Measurements from ENCODE around the gene TRIM22.
"Not testable (repeated sequence)": the region's sequence is repeated elsewhere in the genome, so short reads cannot be mapped to it uniquely, and the experiment has no call there.

TRIM22 gene

GRCh38 chr11:5689551-5689983 is at the start of gene TRIM22:
Gene TRIM22 (plus strand): TSS chr11:5689790. CDS start chr11:5696233, 6,443 bp downstream.
- peaks cover 16 to 22% of the 10 kb centered on the region in 2 donors for H3K4me1 ChIP-seq (ENCODE audit: control insufficient read depth in 1 of 2, insufficient read depth in 2 of 2, low read length in 2 of 2)
- no peaks in the 10 kb centered on the region for H3K27me3 ChIP-seq (ENCODE audit: control insufficient read depth in 1 of 2, insufficient read depth in 2 of 2, low read length in 2 of 2)
- peak within 1 kb of the TSS; percentile 89 for H3K27ac ChIP-seq (ENCODE audit: low read depth, low read length)
- H3K9me3 ChIP-seq (ENCODE audit: control insufficient read depth in 1 of 2, low read length in 2 of 2), result no peaks in the 10 kb centered on the region
- H3K9ac ChIP-seq (ENCODE audit: low read depth in 1 of 2, low read length in 2 of 2), result peak within 1 kb of the TSS; percentile 53 to 90
- no peaks in the 10 kb centered on the region for H3K36me3 ChIP-seq (ENCODE audit: control insufficient read depth in 1 of 2, insufficient read depth in 2 of 2, low read length in 2 of 2)
- H3K4me3 ChIP-seq (ENCODE audit: low read depth in 1 of 2, low read length in 2 of 2), result peak within 1 kb of the TSS; percentile 75 to 87

GRCh38 chr11:5639953-5640352 is 49.6 kb upstream of the TRIM22 start:
- no peak overlapping the region for H3K4me3 ChIP-seq (ENCODE audit: low read depth in 1 of 2, low read length in 2 of 2)
- peaks cover 19 to 28% of the 10 kb centered on the region in 2 donors for H3K36me3 ChIP-seq (ENCODE audit: control insufficient read depth in 1 of 2, insufficient read depth in 2 of 2, low read length in 2 of 2)
- no peaks in the 10 kb centered on the region for H3K9me3 ChIP-seq (ENCODE audit: control insufficient read depth in 1 of 2, low read length in 2 of 2)
- no peak overlapping the region for H3K27ac ChIP-seq (ENCODE audit: low read depth, low read length)
- H3K4me1 ChIP-seq (ENCODE audit: control insufficient read depth in 1 of 2, insufficient read depth in 2 of 2, low read length in 2 of 2), result no peaks in the 10 kb centered on the region
- no peak overlapping the region for H3K9ac ChIP-seq (ENCODE audit: low read depth in 1 of 2, low read length in 2 of 2)
- no peaks in the 10 kb centered on the region for H3K27me3 ChIP-seq (ENCODE audit: control insufficient read depth in 1 of 2, insufficient read depth in 2 of 2, low read length in 2 of 2)

GRCh38 chr11:5643585-5643984 is 46.0 kb upstream of the TRIM22 start:
- Histone ChIP-seq H3K27me3 (ENCODE audit: control insufficient read depth in 1 of 2, insufficient read depth in 2 of 2, low read length in 2 of 2) (no peaks in the 10 kb centered on the region), H3K27ac (ENCODE audit: low read depth, low read length) (no peak overlapping the region), H3K9me3 (ENCODE audit: control insufficient read depth in 1 of 2, low read length in 2 of 2) (no peaks in the 10 kb centered on the region), H3K4me1 (ENCODE audit: control insufficient read depth in 1 of 2, insufficient read depth in 2 of 2, low read length in 2 of 2) (no peaks in the 10 kb centered on the region), H3K4me3 (ENCODE audit: low read depth in 1 of 2, low read length in 2 of 2) (no peak overlapping the region), H3K9ac (ENCODE audit: low read depth in 1 of 2, low read length in 2 of 2) (no peak overlapping the region), H3K36me3 (ENCODE audit: control insufficient read depth in 1 of 2, insufficient read depth in 2 of 2, low read length in 2 of 2) (peaks cover 16 to 19% of the 10 kb centered on the region in 2 donors)

GRCh38 chr11:5646139-5646538 is 43.5 kb upstream of the TRIM22 start:
- Histone ChIP-seq H3K36me3 (ENCODE audit: control insufficient read depth in 1 of 2, insufficient read depth in 2 of 2, low read length in 2 of 2) (peaks cover 14 to 16% of the 10 kb centered on the region in 2 donors), H3K9ac (ENCODE audit: low read depth in 1 of 2, low read length in 2 of 2) (no peak overlapping the region), H3K4me1 (ENCODE audit: control insufficient read depth in 1 of 2, insufficient read depth in 2 of 2, low read length in 2 of 2) (no peaks in the 10 kb centered on the region), H3K27ac (ENCODE audit: low read depth, low read length) (no peak overlapping the region), H3K9me3 (ENCODE audit: control insufficient read depth in 1 of 2, low read length in 2 of 2) (no peaks in the 10 kb centered on the region), H3K27me3 (ENCODE audit: control insufficient read depth in 1 of 2, insufficient read depth in 2 of 2, low read length in 2 of 2) (no peaks in the 10 kb centered on the region), H3K4me3 (ENCODE audit: low read depth in 1 of 2, low read length in 2 of 2) (no peak overlapping the region)

- Histone ChIP-seq H3K27ac (ENCODE audit: low read depth, low read length) (no peak overlapping the region), H3K27me3 (ENCODE audit: control insufficient read depth in 1 of 2, insufficient read depth in 2 of 2, low read length in 2 of 2) (no peaks in the 10 kb centered on the region), H3K4me3 (ENCODE audit: low read depth in 1 of 2, low read length in 2 of 2) (no peak overlapping the region), H3K36me3 (ENCODE audit: control insufficient read depth in 1 of 2, insufficient read depth in 2 of 2, low read length in 2 of 2) (no peaks in the 10 kb centered on the region), H3K9me3 (ENCODE audit: control insufficient read depth in 1 of 2, low read length in 2 of 2) (peaks cover 0 to 3% of the 10 kb centered on the region in 2 donors), H3K9ac (ENCODE audit: low read depth in 1 of 2, low read length in 2 of 2) (no peak overlapping the region), H3K4me1 (ENCODE audit: control insufficient read depth in 1 of 2, insufficient read depth in 2 of 2, low read length in 2 of 2) (no peaks in the 10 kb centered on the region)
Observed at GRCh38 chr11:5655474-5655873, 34.1 kb upstream of the TRIM22 start.

GRCh38 chr11:5656956-5657355 is 32.6 kb upstream of the TRIM22 start:
- H3K4me1 ChIP-seq (ENCODE audit: control insufficient read depth in 1 of 2, insufficient read depth in 2 of 2, low read length in 2 of 2); H3K36me3 ChIP-seq (ENCODE audit: control insufficient read depth in 1 of 2, insufficient read depth in 2 of 2, low read length in 2 of 2); H3K27ac ChIP-seq (ENCODE audit: low read depth, low read length); H3K27me3 ChIP-seq (ENCODE audit: control insufficient read depth in 1 of 2, insufficient read depth in 2 of 2, low read length in 2 of 2); H3K9ac ChIP-seq (ENCODE audit: low read depth in 1 of 2, low read length in 2 of 2); H3K4me3 ChIP-seq (ENCODE audit: low read depth in 1 of 2, low read length in 2 of 2); H3K9me3 ChIP-seq (ENCODE audit: control insufficient read depth in 1 of 2, low read length in 2 of 2): not testable (repeated sequence)

GRCh38 chr11:5658318-5658717 is 31.3 kb upstream of the TRIM22 start:
- H3K4me3 ChIP-seq (ENCODE audit: low read depth in 1 of 2, low read length in 2 of 2), result no peak overlapping the region
- H3K9me3 ChIP-seq (ENCODE audit: control insufficient read depth in 1 of 2, low read length in 2 of 2), result no peaks in the 10 kb centered on the region
- no peaks in the 10 kb centered on the region for H3K4me1 ChIP-seq (ENCODE audit: control insufficient read depth in 1 of 2, insufficient read depth in 2 of 2, low read length in 2 of 2)
- no peak overlapping the region for H3K27ac ChIP-seq (ENCODE audit: low read depth, low read length)
- no peaks in the 10 kb centered on the region for H3K27me3 ChIP-seq (ENCODE audit: control insufficient read depth in 1 of 2, insufficient read depth in 2 of 2, low read length in 2 of 2)
- H3K36me3 ChIP-seq (ENCODE audit: control insufficient read depth in 1 of 2, insufficient read depth in 2 of 2, low read length in 2 of 2), result peaks cover 0 to 4% of the 10 kb centered on the region in 2 donors
- H3K9ac ChIP-seq (ENCODE audit: low read depth in 1 of 2, low read length in 2 of 2), result no peak overlapping the region

- Histone ChIP-seq H3K9ac (ENCODE audit: low read depth in 1 of 2, low read length in 2 of 2) (no peak overlapping the region), H3K27me3 (ENCODE audit: control insufficient read depth in 1 of 2, insufficient read depth in 2 of 2, low read length in 2 of 2) (no peaks in the 10 kb centered on the region), H3K36me3 (ENCODE audit: control insufficient read depth in 1 of 2, insufficient read depth in 2 of 2, low read length in 2 of 2) (peaks cover 4 to 36% of the 10 kb centered on the region in 2 donors), H3K4me1 (ENCODE audit: control insufficient read depth in 1 of 2, insufficient read depth in 2 of 2, low read length in 2 of 2) (no peaks in the 10 kb centered on the region), H3K27ac (ENCODE audit: low read depth, low read length) (no peak overlapping the region), H3K9me3 (ENCODE audit: control insufficient read depth in 1 of 2, low read length in 2 of 2) (no peaks in the 10 kb centered on the region), H3K4me3 (ENCODE audit: low read depth in 1 of 2, low read length in 2 of 2) (no peak overlapping the region)
Observed at GRCh38 chr11:5663511-5663910, 26.1 kb upstream of the TRIM22 start.

GRCh38 chr11:5665051-5665570 is 24.5 kb upstream of the TRIM22 start:
- Histone ChIP-seq H3K27ac (ENCODE audit: low read depth, low read length) (no peak overlapping the region), H3K4me3 (ENCODE audit: low read depth in 1 of 2, low read length in 2 of 2) (no peak overlapping the region), H3K27me3 (ENCODE audit: control insufficient read depth in 1 of 2, insufficient read depth in 2 of 2, low read length in 2 of 2) (no peaks in the 10 kb centered on the region), H3K9ac (ENCODE audit: low read depth in 1 of 2, low read length in 2 of 2) (no peak overlapping the region), H3K9me3 (ENCODE audit: control insufficient read depth in 1 of 2, low read length in 2 of 2) (no peaks in the 10 kb centered on the region), H3K36me3 (ENCODE audit: control insufficient read depth in 1 of 2, insufficient read depth in 2 of 2, low read length in 2 of 2) (peaks cover 4 to 46% of the 10 kb centered on the region in 2 donors), H3K4me1 (ENCODE audit: control insufficient read depth in 1 of 2, insufficient read depth in 2 of 2, low read length in 2 of 2) (no peaks in the 10 kb centered on the region)

- no peaks in the 10 kb centered on the region for H3K27me3 ChIP-seq (ENCODE audit: control insufficient read depth in 1 of 2, insufficient read depth in 2 of 2, low read length in 2 of 2)
- no peak overlapping the region for H3K27ac ChIP-seq (ENCODE audit: low read depth, low read length)
- H3K36me3 ChIP-seq (ENCODE audit: control insufficient read depth in 1 of 2, insufficient read depth in 2 of 2, low read length in 2 of 2), result peaks cover 10 to 52% of the 10 kb centered on the region in 2 donors
- no peak overlapping the region for H3K4me3 ChIP-seq (ENCODE audit: low read depth in 1 of 2, low read length in 2 of 2)
- no peak overlapping the region for H3K9ac ChIP-seq (ENCODE audit: low read depth in 1 of 2, low read length in 2 of 2)
- H3K4me1 ChIP-seq (ENCODE audit: control insufficient read depth in 1 of 2, insufficient read depth in 2 of 2, low read length in 2 of 2), result no peaks in the 10 kb centered on the region
- no peaks in the 10 kb centered on the region for H3K9me3 ChIP-seq (ENCODE audit: control insufficient read depth in 1 of 2, low read length in 2 of 2)
Observed at GRCh38 chr11:5665746-5666401, 23.7 kb upstream of the TRIM22 start.

Measured in duodenal mucosa (tissue), 2 donors.